K562 (cell line): Measurements from ENCODE around the gene ATP6V0A1. TPM values are rescaled to one million over a fixed set of nuclear protein-coding genes. Genes with fewer than 3 reads are reported as not detected.
A peak's percentile ranks its signal among the peaks of the same experiment; 100 is the strongest.

ENCODE experiments used
- ARID1B ChIP-seq: fragments of 450-650 bp; IDR thresholded peaks from 2 replicates; pipeline ENCODE4 v1.6.1; 2016; ENCODE audit warnings: antibody characterized with exemption, mild to moderate bottlenecking, inconsistent platforms
- BCL6 ChIP-seq: fragments of 250-450 bp; sonication (Bioruptor Pico); IDR thresholded peaks from 2 replicates; pipeline ENCODE4 v1.4.0; 2020
- BRD4 ChIP-seq: fragments of 200-600 bp; sonication (generic); IDR thresholded peaks from 2 replicates; pipeline ENCODE4 v1.6.1; 2017; ENCODE audit warnings: inconsistent platforms
- DPF2 ChIP-seq: fragments of 450-650 bp; IDR thresholded peaks from 2 replicates; pipeline ENCODE4 v1.6.1; 2016
- E2F3 ChIP-seq: fragments of 250-450 bp; sonication (Bioruptor Pico); IDR thresholded peaks from 2 replicates; pipeline ENCODE4 v1.4.0; 2020; ENCODE audit warnings: mild to moderate bottlenecking
- EGR1 ChIP-seq: fragments of 450-650 bp; conservative IDR thresholded peaks from 2 replicates; pipeline ENCODE4 v1.6.1; 2017; ENCODE audit warnings: mild to moderate bottlenecking
- EWSR1 ChIP-seq: fragments of 450-650 bp; IDR thresholded peaks from 2 replicates; pipeline ENCODE4 v1.6.1; 2018; ENCODE audit warnings: borderline replicate concordance, mild to moderate bottlenecking, low read depth, moderate library complexity; ENCODE audit not compliant: partially characterized antibody
- GTF3C2 ChIP-seq: IDR thresholded peaks from 3 replicates; pipeline ENCODE4 v1.6.1; 2011; ENCODE audit warnings: borderline replicate concordance, mild to moderate bottlenecking, moderate library complexity; ENCODE audit not compliant: insufficient read length; ENCODE audit errors: extremely low read depth
- HNRNPH1 ChIP-seq: fragments of 200-400 bp; formaldehyde crosslinking; optimal IDR thresholded peaks from 2 replicates; pipeline ENCODE3; 2017; ENCODE audit warnings: low read depth, mild to moderate bottlenecking, low read length, moderate library complexity
- IRF9 ChIP-seq: fragments of 450-650 bp; IDR thresholded peaks from 2 replicates; pipeline ENCODE4 v1.6.1; 2016; ENCODE audit warnings: missing biosample characterization, missing genetic modification characterization
- MCM2 ChIP-seq: fragments of 450-650 bp; IDR thresholded peaks from 2 replicates; pipeline ENCODE4 v1.6.1; 2017; ENCODE audit warnings: low read depth, mild to moderate bottlenecking
- MITF ChIP-seq: IDR thresholded peaks from 2 replicates; pipeline ENCODE4 v1.6.1; 2014; ENCODE audit warnings: antibody characterized with exemption
- MYBL2 ChIP-seq, 2 experiments: fragments of 450-650 bp in 1 of 2; sonication (generic) in 1 of 2; formaldehyde crosslinking in 1 of 2; IDR thresholded peaks; 2 replicates each; pipeline versions ENCODE4 v1.6.1 to v1.8.1; 2017 to 2022; ENCODE audit warnings: borderline replicate concordance in 1 of 2, inconsistent platforms in 1 of 2, low read depth in 1 of 2, mild to moderate bottlenecking in 1 of 2, missing genetic modification reagents in 1 of 2, moderate library complexity in 1 of 2
- PHF8 ChIP-seq: fragments of 200-600 bp; sonication (generic); IDR thresholded peaks from 2 replicates; pipeline ENCODE4 v1.6.1; 2012; ENCODE audit warnings: mixed run types, mild to moderate bottlenecking, inconsistent platforms, low read length, moderate library complexity, borderline replicate concordance
- RNF2 ChIP-seq: sonication (generic); IDR thresholded peaks from 2 replicates; pipeline ENCODE4 v1.6.1; 2016
- SFPQ ChIP-seq: fragments of 200-400 bp; formaldehyde crosslinking; IDR thresholded peaks from 2 replicates; pipeline ENCODE4 v1.6.1; 2017; ENCODE audit warnings: mild to moderate bottlenecking, low read depth, low read length, moderate library complexity
- SREBF1 ChIP-seq: fragments of 150-350 bp; IDR thresholded peaks from 2 replicates; pipeline ENCODE4 v1.6.1; 2014; ENCODE audit warnings: antibody characterized with exemption, low read depth, low read length, borderline replicate concordance
- SREBF2 ChIP-seq: sonication (generic); formaldehyde crosslinking; IDR thresholded peaks from 2 replicates; pipeline ENCODE4 v1.4.0; 2020; ENCODE audit warnings: mild to moderate bottlenecking, missing genetic modification reagents
- TEAD4 ChIP-seq, 2 experiments: sonication (generic) in 1 of 2; formaldehyde crosslinking in 1 of 2; IDR thresholded peaks; 2 replicates each; pipeline versions ENCODE4 v1.6.1 to v1.8.0; 2012 to 2022; ENCODE audit warnings: borderline replicate concordance in 1 of 2, inconsistent platforms in 1 of 2, low read length in 1 of 2, mild to moderate bottlenecking in 1 of 2, missing genetic modification reagents in 1 of 2
- polyA plus RNA-seq, 8 experiments: library from polyadenylated mRNA; depleted of rRNA in 4 of 8; stranded (reverse) in 5 of 8; unstranded in 3 of 8; fragments of >200 nt; fragmentation: Nextera tagmentation in 2 of 8; fragmentation: Illumina TruSeq in 1 of 8; extraction: Ambion mirVana in 2 of 8; extraction: Trizol in 1 of 8; gene quantifications; 2 replicates each; pipeline versions ENCODE4 v1.2.1 to v1.2.3, GENCODE V29; 2011 to 2014; ENCODE audit warnings: inconsistent platforms in 1 of 8, missing spikeins in 1 of 8
- total RNA-seq, 7 experiments: library from RNA; depleted of rRNA in 6 of 7; stranded (reverse); fragments of >200 nt in 6 of 7; fragmentation: Illumina TruSeq in 2 of 7; extraction: Trizol in 2 of 7; gene quantifications; 2 replicates each; pipeline versions ENCODE4 v1.2.1 to v1.2.3, GENCODE V29; 2011 to 2021; ENCODE audit warnings: low replicate concordance in 1 of 7

ATP6V0A1 gene
- total and polyA plus RNA-seq, 9 of the 15 experiments (the other 6 are each of a cell fraction or from before 2014, with no cell fraction given) = 11.8 to 158 (median 75.5) TPM

GRCh38 chr17:42531455-42532354 lies 73.0 kb downstream of the ATP6V0A1 start (continued):
- TF ChIP-seq GTF3C2 (no peak), MCM2 (no peak), BRD4 (no peak), MYBL2 (IDR thresholded peaks at IDR 0.05; ENCODE audit: low read depth) (no peak), MYBL2 (CRISPR knock-in tag; IDR thresholded peaks at IDR 0.05; ENCODE audit: borderline replicate concordance) (no peak), RNF2 (peak; percentile 41; the same call in 1 of the 2 replicates), PHF8 (no peak; the same call in 1 of the 2 replicates), EWSR1 (no peak), EGR1 (no peak), SREBF2 (CRISPR knock-in tag) (no peak), IRF9 (tag) (no peak), TEAD4 (IDR thresholded peaks at IDR 0.05; ENCODE audit: low read length) (peak; percentile 80), TEAD4 (CRISPR knock-in tag; IDR thresholded peaks at IDR 0.05; ENCODE audit: borderline replicate concordance) (no peak), E2F3 (CRISPR knock-in tag) (no peak), BCL6 (CRISPR knock-in tag) (no peak), HNRNPH1 (no peak), MITF (0 out of 2 replicates have a peak, but pooled peaks have one; percentile 7), SREBF1 (no peak), SFPQ (no peak), ARID1B (peak; percentile 78), DPF2 (peak; percentile 79)
